GM19324 (cell line): ENCODE results near the gene CCDC148.
A peak's percentile ranks its signal among the peaks of the same experiment; 100 is the strongest.
"Not testable (repeated sequence)": the region's sequence is repeated elsewhere in the genome, so short reads cannot be mapped to it uniquely, and the experiment has no call there.

ENCODE experiments used
- ATAC-seq: cut with Tn5 transposase; IDR thresholded peaks from one replicate; pipeline ENCODE4 v1.9.1; 2021; ENCODE audit warnings: mild to moderate bottlenecking, moderate library complexity; ENCODE audit not compliant: unreplicated experiment, low FRiP score

The CCDC148 gene

GRCh38 chr2:158484892-158485556 is 28.5 kb upstream of the CCDC148 start:
- no peak for ATAC-seq

DNA sequence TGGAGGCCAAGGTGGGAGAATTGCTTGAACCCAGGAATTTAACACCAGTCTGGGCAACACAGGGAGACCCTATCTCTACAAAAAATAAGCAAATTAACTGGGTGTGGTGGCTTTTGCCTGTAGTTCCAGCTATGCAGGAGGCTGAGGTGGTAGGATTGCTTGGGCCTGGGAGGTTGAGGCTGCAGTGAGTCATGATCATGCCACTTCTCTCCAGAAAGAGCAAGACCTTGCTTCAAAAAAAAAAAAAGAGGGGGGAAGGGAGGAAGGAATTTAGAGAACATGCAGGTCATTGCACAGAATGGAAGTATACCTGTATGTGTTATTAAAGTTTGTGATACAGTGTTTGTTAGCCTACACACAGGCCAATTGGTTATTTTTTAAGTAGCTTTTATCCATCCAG is 26.0 kb upstream of the CCDC148 start:
- ATAC-seq: no peak

DNA sequence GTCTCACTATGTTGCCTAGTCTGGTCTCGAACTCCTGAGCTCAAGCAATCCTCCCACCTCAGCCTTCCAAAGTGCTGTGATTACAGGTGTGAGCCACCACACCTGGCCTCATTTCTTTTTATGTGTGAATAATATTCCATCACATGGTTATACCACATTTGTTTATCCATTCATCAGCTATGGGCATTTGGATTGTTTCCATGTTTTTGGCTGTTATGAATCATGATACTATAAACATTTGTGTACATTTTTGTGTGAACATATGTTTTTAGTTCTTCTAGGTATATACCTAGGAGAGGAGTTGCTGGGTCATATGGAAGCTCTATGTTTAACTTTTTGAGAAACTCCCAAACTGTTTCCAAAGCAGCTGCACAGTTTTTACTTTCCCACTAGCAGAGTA is 24.6 kb upstream of the CCDC148 start:
- no peak for ATAC-seq

DNA sequence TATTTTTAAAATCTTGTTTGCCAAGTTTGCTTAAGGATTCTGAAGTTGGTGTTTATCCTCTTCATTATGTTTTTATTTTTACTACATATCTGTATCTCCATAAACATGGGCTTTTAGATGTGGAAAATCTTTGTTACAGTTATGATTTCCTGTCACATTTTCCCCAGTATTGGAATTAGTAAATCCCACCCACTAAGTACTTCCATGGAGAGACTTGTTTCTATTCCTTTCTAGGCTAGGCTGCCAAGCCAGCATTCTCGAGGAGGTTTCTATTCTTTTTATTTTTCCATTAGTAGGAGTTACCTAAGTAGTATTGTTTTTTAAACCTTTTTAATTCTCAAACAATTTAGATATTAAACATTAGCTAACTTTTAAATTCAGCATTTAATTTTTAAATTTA is 22.3 kb upstream of the CCDC148 start:
- no peak for ATAC-seq

DNA sequence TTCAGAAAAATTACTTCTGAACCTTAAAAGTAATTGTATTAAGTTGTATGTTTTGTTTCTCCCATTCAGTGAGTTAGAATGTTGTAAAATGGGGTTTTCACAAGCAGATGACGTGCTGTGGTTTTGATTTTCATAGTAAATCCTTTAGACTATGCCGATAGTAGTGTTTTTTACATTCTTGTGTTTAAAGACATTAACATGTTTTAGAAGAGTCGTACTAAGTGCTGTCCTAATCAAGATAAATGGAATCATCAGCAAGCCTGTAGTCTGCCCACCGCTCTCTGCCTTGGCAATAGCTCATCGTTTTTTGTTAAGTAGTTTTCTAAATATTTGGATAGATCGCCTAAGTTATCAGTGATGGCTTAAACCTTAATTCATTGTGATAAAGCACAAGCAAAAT is 21.7 kb upstream of the CCDC148 start:
- ATAC-seq: no peak

DNA sequence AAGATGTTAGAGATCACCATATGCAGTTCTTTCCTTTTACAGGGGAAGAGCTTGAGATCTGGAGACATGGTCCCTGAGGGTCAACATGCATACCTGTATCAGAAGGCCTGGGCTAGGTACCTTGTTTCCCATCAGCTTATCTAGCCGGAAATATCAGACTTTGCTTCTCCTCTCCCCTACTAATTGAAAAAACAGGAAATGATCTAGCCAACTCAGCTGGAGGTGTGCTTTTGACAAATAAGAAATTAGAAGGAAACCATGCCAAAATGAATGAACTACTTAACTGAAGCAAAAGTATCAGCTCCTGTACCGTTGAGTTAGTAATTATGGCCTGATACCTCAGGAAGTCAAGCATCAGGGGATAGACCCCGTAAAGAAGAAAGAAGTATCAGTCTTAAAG is 20.6 kb upstream of the CCDC148 start:
- no peak for ATAC-seq

DNA sequence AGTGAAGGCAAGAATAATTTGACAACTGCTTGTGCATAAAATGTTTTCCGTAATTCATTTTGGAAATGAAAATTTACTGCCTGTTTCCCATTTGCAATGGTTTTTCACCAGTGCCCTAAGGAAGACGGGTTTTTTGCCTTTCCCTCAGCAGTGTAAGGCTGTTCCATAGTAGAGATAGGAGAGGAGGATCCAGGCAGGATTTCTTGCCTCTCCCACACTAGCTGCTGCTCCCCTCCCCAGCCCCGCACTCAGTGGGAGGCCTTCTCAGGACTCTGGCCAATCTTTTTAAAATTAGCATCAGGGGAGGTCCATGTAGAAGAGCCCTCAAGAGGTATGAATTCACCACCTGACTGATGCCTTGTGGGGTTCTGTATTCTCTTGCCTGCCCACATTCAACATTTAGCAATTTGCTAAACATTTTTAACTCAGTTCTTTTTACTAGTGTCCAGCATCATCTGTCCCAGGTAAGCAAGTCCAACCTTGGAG is 18.0 kb upstream of the CCDC148 start:
- not testable (repeated sequence) for ATAC-seq

GRCh38 chr2:158473719-158474392 is 17.3 kb upstream of the CCDC148 start:
- ATAC-seq: no peak

DNA sequence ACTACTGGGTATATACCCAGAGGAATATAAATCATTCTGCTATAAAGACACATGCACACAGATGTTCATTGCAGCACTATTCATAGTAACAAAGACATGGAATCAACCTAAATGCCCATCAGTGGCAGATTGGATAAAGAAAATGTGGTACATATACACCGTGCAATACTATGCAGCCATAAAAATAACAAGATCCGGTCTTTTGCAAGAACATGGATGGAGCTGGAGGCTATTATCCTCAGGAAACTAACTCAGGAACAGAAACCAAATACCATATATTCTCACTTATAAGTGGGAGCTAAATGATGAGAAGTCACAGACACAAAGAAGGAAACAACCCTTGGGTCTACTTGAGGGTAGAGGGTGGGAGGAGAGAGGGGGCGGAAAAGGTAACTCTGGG is 16.7 kb upstream of the CCDC148 start:
- not testable (repeated sequence) for ATAC-seq

DNA sequence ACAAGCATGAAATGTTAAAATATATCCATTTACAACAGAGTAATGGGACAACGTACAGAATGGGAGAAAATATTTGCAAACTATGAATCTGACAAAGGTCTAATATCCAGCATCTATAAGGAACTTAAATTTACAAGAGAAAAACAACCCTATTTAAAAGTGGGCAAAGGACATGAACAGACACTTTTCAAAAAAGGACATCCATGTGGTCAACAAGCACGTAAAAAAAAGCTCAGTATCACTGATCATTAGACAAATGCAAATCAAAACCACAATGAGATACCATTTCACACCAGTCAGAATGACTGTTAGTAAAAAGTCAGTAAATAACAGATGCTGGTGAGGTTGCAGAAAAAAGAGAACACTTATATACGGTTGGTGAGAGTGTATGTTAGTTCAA is 16.3 kb upstream of the CCDC148 start:
- ATAC-seq: not testable (repeated sequence)

DNA sequence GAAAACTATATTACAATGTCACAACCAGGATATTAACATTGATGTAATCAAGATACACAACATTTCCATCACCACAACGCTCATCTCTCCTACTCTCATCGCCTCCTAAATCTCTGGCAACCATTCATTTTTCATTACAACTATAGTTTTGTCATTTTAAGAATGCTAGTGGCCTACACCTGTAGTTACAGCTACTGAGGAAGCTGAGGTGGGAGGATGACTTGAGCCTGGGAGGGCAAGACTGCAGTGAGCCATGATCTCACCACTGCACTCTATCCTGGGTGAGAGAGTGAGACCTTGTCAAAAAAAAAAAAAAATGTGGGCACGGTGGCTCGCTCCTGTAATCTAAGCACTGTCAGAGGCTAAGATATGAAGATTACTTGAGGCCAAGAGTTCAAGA is 10.7 kb upstream of the CCDC148 start:
- no peak for ATAC-seq

DNA sequence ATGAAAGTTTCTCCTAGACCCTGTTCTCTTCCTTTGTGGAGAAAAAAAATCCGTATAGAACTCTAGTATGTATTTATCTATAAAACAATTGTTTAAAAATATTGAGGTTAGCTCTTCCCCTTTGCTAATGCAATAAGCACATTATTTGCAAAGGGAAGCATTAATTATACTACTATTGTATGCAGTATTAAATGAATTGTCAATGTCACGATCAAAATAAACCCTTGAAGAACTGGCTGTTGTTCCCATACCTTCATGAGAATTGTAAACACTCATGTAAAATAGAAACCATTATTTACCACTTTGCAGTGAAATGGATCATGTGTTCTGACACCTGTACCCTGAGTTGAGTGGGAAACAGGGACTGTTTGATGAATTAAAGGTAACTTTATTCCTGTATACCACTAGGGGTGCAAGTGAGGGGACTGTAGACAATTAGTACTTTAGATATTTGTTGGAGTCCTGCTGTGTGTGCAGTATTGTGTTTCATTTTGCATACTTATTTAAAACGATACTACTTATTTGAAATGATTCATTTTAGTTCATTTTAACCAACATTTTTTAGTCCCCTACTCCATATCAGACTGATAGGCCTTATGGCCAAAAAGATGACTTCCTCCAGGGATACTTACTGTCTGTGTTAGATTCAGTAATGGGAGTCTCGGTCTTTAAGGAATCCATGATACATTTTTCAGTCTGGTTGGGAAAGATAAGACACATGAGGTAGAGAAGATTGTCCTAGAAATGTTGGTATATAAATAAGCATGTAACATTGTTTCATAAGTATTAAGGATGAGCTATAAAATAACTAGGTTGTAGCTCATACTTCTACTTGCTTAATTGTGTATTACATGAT is 8.1 kb upstream of the CCDC148 start:
- ATAC-seq: peak; percentile 52

- ATAC-seq: no peak
These were observed 7.0 kb upstream of the CCDC148 start for GRCh38 chr2:158463496-158464095.

DNA sequence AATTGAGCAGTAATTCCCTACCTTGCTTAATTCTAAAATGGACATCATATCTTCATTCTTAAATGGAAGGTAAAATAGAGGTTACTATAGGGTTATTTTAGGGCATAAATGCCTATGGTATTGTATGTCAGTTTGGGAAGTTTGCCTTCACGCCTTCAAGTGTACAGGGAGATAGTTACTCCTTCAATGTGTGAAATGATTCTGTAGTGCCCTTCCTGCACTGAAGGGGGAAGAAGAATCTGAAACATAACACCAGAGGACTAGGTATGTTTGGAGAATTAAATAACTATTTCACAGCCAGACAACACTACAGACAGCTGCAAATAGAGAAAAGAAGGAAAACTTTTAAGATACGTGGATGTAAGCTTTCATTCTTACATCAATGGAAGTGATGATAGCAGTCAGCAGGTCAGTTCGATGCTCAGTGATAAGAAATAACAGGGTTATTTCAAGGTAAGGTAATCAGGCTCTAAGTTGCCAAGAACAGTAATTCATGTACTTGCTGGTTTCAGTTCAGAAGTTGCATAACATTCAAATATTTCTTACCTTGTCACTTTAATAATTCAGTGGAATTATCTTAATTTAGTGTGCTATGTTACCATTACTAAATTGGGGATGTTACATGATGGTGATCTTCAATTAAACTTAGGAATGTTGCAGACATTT is 4.2 kb upstream of the CCDC148 start:
- no peak for ATAC-seq

- ATAC-seq: no peak
These were observed 2.8 kb upstream of the CCDC148 start for GRCh38 chr2:158459161-158460003.

DNA sequence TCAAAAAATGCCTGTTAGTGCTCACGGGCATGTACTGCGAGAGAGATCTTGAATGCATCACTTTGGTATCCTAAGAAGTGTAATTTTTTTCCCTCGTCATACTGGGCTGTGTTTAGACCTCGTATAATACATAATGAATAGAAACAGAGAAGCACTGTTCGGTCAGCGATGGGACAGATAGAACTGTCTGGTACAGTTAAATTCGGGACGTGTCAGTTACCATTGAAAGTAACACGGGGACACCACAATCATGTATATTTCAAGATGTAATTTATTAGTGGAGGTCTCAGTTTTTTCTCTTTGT is 2.0 kb upstream of the CCDC148 start:
- no peak for ATAC-seq

DNA sequence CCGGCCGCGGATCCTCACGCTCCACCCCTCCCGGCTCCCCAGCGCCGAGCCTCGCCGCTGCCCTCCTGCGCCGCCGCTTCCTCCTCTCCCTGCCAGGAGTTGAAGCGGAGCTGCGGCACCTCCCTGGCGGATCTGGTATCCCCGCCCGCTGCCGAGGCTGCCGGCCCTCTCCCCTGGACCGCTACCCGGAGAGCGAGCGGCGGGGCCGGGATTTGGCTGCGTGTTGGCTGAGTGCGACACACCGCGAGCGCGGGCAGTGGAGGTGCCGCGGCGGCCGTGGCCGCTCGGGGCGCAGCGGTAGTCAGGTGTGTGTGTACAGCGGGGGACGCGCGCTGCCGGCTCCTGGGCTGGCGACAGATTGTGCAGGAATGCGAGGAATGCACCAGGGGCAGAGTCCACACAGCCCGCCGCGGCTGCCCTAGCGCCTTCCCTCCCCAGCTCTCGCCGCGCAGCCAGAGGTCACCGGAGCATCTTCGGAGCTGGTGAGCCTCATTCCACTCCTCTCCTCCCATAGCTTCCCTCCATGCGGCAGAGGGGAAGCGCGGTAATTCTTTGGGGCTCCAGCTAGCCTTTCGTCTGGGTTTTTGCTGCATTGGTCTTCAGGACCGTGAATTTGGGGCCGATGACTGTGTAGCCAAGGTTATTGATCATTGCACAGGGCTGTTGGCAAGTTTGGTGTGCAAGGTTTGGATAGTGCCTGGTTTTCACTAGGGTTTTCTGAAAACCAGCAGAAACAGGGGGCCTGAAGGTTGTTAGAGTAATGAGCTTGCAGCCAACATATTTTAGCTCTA is 1.5 kb upstream of the CCDC148 start:
- ATAC-seq: peak; percentile 57

DNA sequence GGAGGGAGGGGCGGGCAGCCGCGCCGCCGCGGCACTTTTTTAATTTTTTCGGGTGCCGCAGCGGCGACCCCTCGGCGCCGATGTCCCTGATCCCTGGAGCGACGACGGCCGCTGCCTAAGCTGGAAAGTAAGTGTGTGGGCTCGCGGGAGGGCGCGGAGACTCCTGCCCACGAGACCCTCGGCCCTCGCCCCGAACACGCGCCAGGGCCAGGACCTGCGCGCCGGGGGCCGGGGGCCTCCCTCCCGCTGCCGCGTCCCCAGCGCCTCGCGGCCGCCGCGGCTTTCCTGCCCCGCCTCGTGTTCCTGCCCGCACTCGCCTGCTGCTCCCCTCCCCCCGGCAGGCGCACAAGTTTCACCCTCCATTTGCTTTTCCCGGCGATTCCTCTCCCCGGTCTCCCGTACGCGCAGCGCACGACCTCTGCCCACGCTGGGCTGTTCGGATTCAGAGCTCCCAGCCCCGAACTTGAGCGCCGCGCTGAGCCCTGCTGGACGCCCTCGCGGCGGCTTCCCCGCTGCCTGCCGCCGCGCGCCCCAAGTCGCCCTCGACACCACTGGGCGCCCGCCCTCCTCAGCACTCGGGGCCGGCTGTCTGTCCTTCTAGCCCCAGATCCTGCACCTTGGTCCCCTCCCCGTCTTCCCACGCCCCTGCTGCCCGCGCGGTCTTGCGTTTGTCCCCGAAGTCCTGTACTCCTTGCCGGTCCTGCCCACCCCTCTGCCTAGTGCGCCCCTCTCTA is 706 bp upstream of the CCDC148 start:
- ATAC-seq: peak; percentile 39
